ENCODE results near the gene IRAK1. TPM values are rescaled to one million over a fixed set of nuclear protein-coding genes. Genes with fewer than 3 reads are reported as not detected.

Gene IRAK1
- total RNA-seq, 1 experiment from 2014 or later, result 92.3 TPM

DNA sequence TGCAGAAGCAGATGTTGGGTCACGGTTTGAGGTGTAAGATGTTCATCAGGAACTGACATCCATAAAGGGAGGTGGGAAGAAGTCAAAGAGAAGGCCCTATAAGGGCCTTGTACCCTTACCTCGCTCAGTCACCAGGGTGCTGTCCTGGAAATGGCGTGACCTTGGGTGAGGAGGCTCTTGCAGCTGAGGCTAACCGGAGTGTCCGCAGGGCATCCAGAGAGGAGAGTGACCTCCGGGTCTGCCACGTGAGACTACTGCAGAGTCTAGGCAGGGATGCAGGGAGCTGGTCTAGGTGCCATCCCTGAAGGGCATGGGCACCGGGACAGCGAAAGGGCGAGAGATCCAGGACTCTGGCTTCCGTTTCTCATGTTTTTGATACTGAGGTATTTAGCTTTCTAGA is 28.7 kb upstream of the IRAK1 start:
- H3K79me2 ChIP-seq (ENCODE audit: insufficient read depth, low read length), result peaks cover 35% of the 10 kb centered on the region; the same call in 1 of the 2 replicates
- intact Hi-C loops (cut with micrococcal nuclease), result no loop called here
- CTCF ChIA-PET, result no interaction called here

More for the DNA sequence above, 28.7 kb upstream of the IRAK1 start:
- no peaks in the 10 kb centered on the region for H3K36me3 ChIP-seq (ENCODE audit: control insufficient read depth in 1 of 2, insufficient read depth in 2 of 2, low read length in 2 of 2)
- no TSS peak for BruUV-seq (replicated peaks)
- ATAC-seq (no peak), DNase-seq (ENCODE audit: low read depth, low spot score) (no peak)
- no peaks in the 10 kb centered on the region for H3K9me2 ChIP-seq (ENCODE audit: insufficient read depth)
- no peak overlapping the region for H3K4me2 ChIP-seq (ENCODE audit: low read length)
- no peak overlapping the region for H3K27ac ChIP-seq (ENCODE audit: low read depth, low read length)
- no peaks in the 10 kb centered on the region for H3K27me3 ChIP-seq (ENCODE audit: insufficient read depth, low read length)
- no peak overlapping the region for H3K4me3 ChIP-seq (replicated peaks in 1 of 2; ENCODE audit: low read depth in 1 of 2, low read length in 2 of 2)
- H4K20me1 ChIP-seq (ENCODE audit: insufficient read depth), result 0 out of 2 replicates have a peak, but pooled peaks cover 4% of the 10 kb centered on the region
- no peak overlapping the region for H3K9ac ChIP-seq (ENCODE audit: low read length)
- RAD21 ChIA-PET (ENCODE audit: low non-redundant PET in 1 of 2, low total read pairs in 2 of 2, uncharacterized antibody in 2 of 2, unreplicated experiment in 2 of 2), result no interaction called here
- H2AFZ ChIP-seq (ENCODE audit: low read depth, low read length, poor library complexity, severe bottlenecking), result no peak overlapping the region
- POLR2A ChIA-PET, result no interaction called here
- H3K9me3 ChIP-seq (ENCODE audit: control insufficient read depth in 1 of 2, insufficient read depth in 1 of 2, low read depth in 1 of 2, low read length in 2 of 2), result no peaks in the 10 kb centered on the region
- TF ChIP-seq RAD21 (IDR thresholded peaks at IDR 0.05; ENCODE audit: low read depth), result no peak
- TF ChIP-seq SIN3A (IDR thresholded peaks at IDR 0.05; ENCODE audit: low read depth), result no peak
- TF ChIP-seq ZFX (IDR thresholded peaks at IDR 0.05), result no peak
- TF ChIP-seq, protein P1, sequence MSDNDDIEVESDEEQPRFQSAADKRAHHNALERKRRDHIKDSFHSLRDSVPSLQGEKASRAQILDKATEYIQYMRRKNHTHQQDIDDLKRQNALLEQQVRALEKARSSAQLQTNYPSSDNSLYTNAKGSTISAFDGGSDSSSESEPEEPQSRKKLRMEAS (IDR thresholded peaks at IDR 0.05), result no peak
- TF ChIP-seq, protein P2, sequence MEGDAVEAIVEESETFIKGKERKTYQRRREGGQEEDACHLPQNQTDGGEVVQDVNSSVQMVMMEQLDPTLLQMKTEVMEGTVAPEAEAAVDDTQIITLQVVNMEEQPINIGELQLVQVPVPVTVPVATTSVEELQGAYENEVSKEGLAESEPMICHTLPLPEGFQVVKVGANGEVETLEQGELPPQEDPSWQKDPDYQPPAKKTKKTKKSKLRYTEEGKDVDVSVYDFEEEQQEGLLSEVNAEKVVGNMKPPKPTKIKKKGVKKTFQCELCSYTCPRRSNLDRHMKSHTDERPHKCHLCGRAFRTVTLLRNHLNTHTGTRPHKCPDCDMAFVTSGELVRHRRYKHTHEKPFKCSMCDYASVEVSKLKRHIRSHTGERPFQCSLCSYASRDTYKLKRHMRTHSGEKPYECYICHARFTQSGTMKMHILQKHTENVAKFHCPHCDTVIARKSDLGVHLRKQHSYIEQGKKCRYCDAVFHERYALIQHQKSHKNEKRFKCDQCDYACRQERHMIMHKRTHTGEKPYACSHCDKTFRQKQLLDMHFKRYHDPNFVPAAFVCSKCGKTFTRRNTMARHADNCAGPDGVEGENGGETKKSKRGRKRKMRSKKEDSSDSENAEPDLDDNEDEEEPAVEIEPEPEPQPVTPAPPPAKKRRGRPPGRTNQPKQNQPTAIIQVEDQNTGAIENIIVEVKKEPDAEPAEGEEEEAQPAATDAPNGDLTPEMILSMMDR (IDR thresholded peaks at IDR 0.05 in 2 of 3, conservative IDR thresholded peaks at IDR 0.05 in 1 of 3; ENCODE audit: borderline replicate concordance in 1 of 3, insufficient read depth in 1 of 3, low read depth in 2 of 3, low read length in 2 of 3), result no peak
- no peak for TF ChIP-seq POLR2AphosphoS5 (IDR thresholded peaks at IDR 0.05; ENCODE audit: low read depth, low read length)
- TF ChIP-seq, protein P3, sequence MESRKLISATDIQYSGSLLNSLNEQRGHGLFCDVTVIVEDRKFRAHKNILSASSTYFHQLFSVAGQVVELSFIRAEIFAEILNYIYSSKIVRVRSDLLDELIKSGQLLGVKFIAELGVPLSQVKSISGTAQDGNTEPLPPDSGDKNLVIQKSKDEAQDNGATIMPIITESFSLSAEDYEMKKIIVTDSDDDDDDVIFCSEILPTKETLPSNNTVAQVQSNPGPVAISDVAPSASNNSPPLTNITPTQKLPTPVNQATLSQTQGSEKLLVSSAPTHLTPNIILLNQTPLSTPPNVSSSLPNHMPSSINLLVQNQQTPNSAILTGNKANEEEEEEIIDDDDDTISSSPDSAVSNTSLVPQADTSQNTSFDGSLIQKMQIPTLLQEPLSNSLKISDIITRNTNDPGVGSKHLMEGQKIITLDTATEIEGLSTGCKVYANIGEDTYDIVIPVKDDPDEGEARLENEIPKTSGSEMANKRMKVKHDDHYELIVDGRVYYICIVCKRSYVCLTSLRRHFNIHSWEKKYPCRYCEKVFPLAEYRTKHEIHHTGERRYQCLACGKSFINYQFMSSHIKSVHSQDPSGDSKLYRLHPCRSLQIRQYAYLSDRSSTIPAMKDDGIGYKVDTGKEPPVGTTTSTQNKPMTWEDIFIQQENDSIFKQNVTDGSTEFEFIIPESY (IDR thresholded peaks at IDR 0.05; ENCODE audit: extremely low read depth, insufficient replicate concordance, low read length), result no peak
- TF ChIP-seq EGR1 (IDR thresholded peaks at IDR 0.05; ENCODE audit: low read depth), result no peak
- TF ChIP-seq EZH2phosphoT487 (IDR thresholded peaks at IDR 0.05; ENCODE audit: borderline replicate concordance), result no peak
- no peak for TF ChIP-seq SP1 (IDR thresholded peaks at IDR 0.05; ENCODE audit: low read depth)
- H3K4me1 ChIP-seq (ENCODE audit: control insufficient read depth in 1 of 2, insufficient read depth in 2 of 2, low read length in 2 of 2), result no peaks in the 10 kb centered on the region
